HG02885 (cell line): ENCODE results near the gene PMM2.
A peak's percentile ranks its signal among the peaks of the same experiment; 100 is the strongest.
"Not testable (repeated sequence)": the region's sequence is repeated elsewhere in the genome, so short reads cannot be mapped to it uniquely, and the experiment has no call there.

Experiments used
- ATAC-seq: cut with Tn5 transposase; IDR thresholded peaks from one replicate; pipeline ENCODE4 v1.9.1; 2021; ENCODE audit warnings: mild to moderate bottlenecking; ENCODE audit not compliant: unreplicated experiment, poor library complexity

PMM2 gene

GRCh38 chr16:8863594-8864424, 66.2 kb downstream of the PMM2 start:
- no peak for ATAC-seq

GRCh38 chr16:8864480-8865110, 67.0 kb downstream of the PMM2 start:
- no peak for ATAC-seq

- no peak for ATAC-seq
These were observed 67.7 kb downstream of the PMM2 start for GRCh38 chr16:8865145-8865882.

DNA sequence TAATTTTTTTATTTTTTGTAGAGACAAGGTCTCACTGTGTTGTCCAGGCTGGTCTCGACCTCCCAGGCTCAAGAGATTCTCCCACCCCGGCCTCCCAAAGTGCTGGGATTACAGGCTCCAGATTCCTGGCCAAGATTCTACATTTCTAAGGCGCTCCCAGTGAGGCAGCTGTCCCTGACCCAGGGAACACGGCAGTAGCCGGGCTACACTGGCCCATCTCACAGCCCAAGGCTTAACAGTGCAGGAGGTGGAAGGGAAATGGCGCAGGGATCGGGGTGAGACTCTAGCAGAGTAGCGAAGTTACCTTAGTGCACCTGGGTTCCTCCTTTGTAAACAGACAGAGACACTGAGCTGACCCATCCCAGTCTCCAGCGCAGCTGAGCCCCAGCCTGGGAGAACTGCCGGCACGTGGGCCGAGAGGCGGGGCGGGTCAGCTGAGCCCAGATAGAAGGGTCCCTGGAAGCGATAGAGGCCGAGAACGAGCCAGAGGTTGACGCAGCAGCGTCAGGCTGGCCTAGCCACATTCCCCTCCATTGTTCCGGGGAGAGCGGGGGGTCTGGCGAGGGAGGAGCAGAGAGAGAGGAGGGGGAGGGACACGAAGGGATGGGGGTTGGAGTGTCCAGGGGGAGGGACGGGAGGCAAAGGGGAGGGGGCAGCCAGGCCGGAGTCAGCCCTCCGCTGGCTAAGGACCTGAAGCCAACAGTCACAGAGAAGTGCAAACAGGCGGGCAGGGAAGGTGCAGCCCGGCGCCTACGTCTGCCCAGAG, 68.7 kb downstream of the PMM2 start:
- no peak for ATAC-seq

DNA sequence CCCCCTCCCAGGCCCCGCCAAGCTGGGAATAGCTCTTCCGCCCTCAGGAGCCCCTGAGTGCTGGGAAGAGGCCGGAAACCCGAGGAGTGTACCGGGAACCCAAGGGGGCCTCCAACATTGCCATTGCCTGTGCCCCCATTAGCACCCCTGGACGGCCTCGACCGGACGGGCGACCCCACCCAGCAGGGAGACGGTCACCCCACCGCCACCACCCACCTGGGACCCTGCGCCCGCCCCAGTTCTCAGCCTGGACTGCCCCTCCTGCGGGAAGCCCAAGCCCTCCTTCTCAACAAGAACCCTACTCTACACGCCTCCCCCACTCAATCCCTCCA, 69.2 kb downstream of the PMM2 start:
- no peak for ATAC-seq

- no peak for ATAC-seq
These were observed 69.7 kb downstream of the PMM2 start for GRCh38 chr16:8867216-8867931.

GRCh38 chr16:8867932-8868415, 70.3 kb downstream of the PMM2 start:
- no peak for ATAC-seq

DNA sequence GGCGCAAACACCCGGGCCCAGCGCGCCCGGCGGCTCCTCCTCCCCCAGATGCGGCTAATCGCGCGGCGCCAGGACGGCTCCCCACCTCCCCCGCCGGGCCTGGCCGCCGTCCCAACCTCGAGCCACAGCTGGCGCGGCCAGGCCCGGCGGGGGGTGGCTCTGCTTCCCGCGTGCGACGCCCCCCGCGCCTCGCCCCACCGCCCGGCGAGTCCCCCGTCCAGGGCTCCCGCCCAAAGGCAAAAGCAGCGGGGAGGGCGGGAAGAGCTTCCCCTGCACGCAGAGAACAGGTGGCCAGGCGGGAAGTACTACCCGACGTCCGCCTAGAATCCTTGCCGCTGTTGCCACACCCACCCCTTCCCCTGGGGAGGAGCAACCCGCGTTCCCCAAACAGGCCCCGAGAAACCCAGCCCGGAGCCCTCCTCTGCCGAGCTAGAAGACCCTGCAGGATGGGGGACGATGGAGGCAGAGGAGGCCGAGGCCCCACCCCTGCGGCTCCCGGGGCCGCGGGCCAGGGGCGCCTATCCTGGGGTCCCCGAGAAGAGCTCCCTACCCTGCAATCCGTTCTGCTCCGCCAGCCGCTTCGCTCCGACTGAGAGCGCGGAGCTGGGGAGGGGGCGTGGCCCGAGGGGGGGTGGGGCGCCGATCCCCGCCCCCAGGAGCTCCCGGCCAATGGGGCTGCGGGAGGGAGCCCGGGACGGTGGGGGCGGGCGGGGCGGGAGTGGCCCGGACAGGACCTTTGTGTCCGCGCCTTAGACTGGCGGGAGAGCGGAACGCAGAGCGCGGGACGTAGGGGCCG, 71.0 kb downstream of the PMM2 start, which contains the start of gene CARHSP1:
Gene CARHSP1 (minus strand): TSS at position 591 of the 796 bp plus-strand sequence. CDS start 9,678 bp downstream, outside the sequence.
- peak; percentile 72 for ATAC-seq

DNA sequence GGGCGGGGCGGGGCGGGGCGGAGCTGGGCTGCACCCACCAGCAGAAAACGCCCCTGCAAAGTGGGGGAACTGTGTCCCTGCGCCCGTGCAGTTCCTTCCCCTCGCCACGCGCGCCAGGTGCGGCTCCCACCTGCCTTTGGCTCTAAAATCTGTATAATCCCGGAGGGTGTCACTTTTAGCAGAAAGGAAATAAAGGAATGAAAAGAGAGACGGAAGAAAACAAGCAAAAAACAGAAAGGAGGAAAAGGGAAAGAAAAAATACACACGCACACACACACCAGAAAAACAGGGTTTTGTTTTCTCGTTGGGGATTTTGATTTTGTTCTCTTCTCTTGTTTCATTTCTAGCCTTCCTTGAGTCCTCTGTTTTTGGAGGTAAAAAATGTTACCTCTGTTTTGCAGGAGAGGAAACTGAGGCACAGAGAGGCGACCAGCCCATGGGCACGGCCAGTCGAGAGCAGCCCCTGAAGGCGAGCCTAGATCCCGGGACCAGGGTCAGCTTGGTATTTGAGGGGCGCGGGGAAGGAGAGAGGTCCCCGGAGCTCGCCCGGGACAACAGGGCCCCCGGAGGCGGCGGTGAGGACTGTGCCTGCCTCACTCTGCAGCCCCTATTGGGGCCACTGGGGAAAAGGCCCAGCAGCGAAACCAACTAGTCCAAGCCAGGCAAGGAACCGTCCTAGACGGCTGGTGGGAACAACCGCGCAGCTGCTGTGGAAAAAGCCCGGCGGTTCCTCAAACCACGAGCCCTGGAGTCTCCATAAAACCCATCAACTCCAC, 71.8 kb downstream of the PMM2 start:
- no peak for ATAC-seq

GRCh38 chr16:8869988-8870241, 72.3 kb downstream of the PMM2 start:
- not testable (repeated sequence) for ATAC-seq

- no peak for ATAC-seq
These were observed 74.4 kb downstream of the PMM2 start for GRCh38 chr16:8872071-8872470.

DNA sequence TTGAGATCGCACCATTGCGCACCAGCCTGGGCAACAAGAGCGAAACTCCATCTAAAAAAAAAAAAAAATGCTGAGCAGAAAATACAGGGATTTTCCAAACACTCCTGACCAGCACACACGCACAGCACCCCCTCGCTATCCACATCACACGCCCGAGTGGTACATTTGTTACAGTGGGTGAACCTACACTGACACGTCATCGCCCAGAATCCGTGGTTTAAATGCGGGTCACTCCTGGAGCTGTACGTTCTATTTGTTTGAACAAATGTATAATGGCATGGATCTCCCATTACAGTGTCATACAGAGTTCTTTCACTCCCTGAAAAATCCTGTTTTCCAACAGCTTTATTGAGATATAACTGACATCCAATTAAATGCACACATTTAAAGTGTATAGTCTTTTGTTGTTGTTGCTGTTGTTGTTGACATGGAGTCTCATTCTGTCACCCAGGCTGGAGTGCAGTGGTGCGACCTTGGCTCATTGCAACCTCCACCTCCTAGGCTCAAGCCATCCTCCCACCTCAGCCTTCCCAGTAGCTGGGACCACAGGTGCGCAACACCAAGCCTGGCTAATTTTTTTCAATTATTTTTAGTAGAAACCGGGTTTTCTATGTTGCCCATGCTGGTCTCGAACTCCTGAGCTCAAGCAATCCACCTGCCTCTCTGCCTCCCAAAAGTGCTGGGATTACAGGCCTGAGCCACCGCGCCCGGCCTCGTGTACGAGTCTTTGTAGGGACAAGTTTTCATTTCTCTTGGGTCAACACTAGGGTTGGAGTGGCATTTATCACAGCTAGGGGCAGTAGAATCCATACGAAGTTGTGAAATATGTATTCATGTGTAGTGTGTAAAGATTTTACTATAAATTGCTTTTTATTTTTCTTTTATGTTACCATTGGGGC, 75.6 kb downstream of the PMM2 start:
- no peak for ATAC-seq

DNA sequence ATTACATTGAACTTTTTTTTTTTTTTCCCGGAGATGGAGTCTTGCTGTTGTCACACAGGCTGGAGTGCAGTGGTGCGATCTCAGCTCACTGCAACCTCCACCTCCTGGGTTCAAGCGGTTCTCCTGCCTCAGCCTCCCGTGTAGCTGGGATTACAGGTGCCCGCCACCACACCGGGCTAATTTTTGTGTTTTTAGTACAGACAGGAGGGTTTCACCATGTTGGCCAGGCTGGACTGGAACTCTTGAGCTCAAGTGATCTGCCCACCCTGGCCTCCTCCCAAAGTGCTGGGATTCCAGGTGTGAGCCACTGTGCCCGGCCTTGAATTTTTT, 76.2 kb downstream of the PMM2 start:
- ATAC-seq, result not testable (repeated sequence)

DNA sequence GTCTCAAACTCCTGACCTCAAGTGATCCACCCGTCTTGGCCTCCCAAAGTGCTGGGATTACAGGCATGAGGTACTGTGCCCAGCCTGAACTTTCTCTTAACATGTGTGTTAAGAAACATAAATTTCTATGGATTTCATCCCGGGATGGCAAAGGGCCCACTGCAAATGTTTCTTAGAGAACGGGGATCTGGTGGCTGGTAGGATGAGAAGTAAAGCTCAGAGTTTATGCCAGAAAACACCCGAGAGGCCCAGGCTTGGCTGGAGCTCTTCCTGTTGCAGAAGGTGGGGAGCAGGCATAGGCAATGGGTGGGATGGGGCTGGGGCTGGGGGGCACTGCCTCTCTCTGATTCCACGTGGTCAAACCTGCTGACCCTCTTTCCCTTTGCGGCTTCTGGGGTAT, 76.7 kb downstream of the PMM2 start:
- ATAC-seq, result no peak

- ATAC-seq, result not testable (repeated sequence)
These were observed 77.7 kb downstream of the PMM2 start for GRCh38 chr16:8875317-8875716.

- ATAC-seq, result no peak
These were observed 80.4 kb downstream of the PMM2 start for GRCh38 chr16:8877894-8878522.

DNA sequence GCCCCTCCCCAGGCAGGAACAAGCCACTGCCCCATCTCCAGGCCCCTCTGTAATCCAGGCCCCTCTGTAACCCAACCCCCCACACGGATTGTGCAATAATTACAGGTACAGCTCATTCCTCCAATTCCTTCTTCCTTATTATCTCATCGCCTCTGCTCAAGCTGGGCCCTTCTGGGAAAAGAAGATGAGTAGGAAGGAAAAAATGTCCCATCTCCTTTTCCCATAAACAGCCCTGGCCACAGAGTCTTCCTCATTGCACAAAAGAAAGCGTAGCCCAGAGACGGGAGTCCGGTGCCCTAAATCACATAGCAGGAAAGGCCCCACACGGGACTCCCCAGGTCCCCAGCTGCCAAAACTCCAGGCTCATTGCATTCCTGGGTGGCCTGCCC, 80.9 kb downstream of the PMM2 start:
- no peak for ATAC-seq
